GM19438 (cell line): ENCODE results near the gene SULT1A1.
"Not testable (repeated sequence)": the region's sequence is repeated elsewhere in the genome, so short reads cannot be mapped to it uniquely, and the experiment has no call there.

Experiments
- ATAC-seq: cut with Tn5 transposase; IDR thresholded peaks from one replicate; pipeline ENCODE4 v1.9.1; 2021; ENCODE audit warnings: low read depth; ENCODE audit not compliant: unreplicated experiment

SULT1A1 gene

DNA sequence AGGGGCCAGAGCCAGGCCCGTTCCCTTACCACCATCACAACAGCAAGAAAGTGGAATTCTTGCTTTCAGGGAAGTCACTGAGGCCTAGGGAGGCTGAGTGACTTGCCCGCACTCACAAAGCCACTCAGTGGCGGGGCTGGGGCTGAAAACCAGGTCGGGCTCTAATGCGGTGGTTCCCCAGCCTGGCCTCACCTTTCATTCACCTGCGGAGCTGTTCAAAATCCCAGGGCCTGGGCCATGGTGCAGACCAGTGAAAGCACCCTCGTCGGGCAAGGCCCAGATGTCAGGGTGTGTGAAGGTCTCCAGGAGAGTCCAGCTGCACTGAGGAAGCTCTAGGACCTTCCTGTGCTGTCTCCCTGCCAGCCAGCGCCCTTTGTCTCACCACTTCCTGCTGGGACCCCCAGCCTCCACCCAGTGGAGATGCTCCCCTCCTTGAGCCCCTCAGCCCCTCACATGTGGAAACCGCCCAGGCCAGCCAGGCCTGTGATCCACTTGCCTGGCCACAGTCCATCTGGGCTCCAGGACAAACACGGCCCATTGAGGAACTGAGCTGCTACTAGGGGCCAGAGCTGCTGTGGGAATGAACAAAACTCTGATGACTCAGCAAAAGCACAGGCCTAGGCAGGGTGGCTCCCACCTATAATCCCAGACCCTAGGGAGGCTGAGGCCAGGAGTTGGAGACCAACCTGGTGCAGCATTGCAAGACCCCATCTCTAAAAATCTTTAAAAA lies 812 bp downstream of the SULT1A1 start:
- not testable (repeated sequence) for ATAC-seq

GRCh38 chr16:28608496-28608808 lies 1.4 kb downstream of the SULT1A1 start:
- not testable (repeated sequence) for ATAC-seq

DNA sequence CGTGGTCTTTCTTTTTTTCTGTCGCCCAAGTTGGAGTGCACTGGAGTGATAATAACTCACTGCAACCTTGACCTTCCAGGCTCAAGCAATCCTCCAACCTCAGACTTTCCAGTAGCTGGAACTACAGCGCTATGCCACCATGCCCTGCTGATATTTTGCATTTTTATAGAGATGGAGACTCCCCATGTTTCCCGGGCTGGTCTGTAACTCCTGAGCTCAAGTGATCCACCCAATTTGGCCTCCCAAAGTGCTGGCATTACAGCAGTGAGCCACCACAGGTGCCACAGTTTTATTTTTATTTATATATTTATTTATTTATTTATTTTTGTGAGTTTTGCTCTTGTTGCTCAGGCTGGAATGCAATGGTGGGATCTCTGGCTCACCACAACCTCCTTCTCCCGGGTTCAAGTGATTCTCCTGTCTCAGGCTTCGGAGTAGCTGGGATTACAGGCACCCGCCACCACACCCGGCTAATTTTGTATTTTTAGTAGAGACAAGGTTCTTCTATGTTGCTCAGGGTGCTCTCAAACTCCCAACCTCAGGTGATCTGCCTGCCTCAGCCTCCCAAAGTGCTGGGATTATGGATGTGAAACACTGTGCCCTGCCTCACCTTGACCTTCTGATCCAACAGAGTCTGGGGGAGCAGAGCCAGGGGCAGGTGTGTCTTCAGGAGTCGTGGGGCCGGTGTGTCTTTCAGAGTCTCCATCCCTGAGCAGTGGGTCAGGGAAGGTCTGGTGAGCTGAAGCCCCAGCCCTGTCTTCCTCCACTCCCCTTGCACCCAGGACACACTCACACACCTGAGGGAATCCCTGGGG lies 2.0 kb downstream of the SULT1A1 start:
- not testable (repeated sequence) for ATAC-seq

DNA sequence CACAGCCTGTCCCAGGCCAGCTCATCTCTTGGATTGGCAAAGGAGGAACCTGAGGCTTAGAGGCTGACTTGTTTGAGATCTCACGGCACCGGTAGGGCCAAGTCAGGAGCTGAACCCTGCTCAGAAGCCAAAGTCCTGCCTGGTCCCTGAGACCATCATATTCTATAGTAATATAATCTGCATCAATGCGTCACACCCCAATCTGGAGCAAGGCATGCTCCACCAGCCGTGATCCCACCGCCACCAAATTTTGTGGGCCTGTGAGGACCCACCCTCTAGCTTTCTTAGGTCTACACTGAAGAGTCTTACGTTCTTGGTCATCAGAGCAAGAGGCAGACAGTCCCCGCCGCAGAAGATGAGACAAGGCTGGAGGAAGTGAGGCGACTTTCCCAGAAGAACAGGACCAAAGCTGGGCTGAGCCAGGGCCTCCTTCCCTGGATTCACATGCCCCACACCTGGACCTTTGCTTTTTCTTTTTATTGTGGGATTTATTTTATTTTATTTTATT lies 2.7 kb downstream of the SULT1A1 start:
- ATAC-seq: no peak

GRCh38 chr16:28606291-28607115 lies 3.3 kb downstream of the SULT1A1 start:
- ATAC-seq: no peak

DNA sequence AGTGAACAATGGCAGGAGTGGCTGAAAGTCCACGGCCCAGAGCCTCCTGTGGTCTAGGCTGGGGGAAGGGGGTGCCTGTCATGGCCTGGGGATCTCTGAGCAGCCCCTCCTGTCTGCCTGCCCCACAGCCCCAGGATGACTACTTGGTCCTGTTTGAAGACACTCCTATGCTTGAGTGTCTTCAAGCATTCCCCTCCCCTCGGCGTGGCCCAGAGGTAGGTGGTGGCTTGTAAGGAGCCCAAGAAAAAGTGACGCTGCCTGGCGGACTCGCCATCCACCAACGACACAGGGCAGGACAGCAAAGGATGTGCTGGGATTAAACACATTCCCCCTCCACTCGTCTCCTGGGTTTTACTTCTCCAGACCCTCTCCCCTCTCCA lies 5.7 kb downstream of the SULT1A1 start:
- ATAC-seq: no peak

DNA sequence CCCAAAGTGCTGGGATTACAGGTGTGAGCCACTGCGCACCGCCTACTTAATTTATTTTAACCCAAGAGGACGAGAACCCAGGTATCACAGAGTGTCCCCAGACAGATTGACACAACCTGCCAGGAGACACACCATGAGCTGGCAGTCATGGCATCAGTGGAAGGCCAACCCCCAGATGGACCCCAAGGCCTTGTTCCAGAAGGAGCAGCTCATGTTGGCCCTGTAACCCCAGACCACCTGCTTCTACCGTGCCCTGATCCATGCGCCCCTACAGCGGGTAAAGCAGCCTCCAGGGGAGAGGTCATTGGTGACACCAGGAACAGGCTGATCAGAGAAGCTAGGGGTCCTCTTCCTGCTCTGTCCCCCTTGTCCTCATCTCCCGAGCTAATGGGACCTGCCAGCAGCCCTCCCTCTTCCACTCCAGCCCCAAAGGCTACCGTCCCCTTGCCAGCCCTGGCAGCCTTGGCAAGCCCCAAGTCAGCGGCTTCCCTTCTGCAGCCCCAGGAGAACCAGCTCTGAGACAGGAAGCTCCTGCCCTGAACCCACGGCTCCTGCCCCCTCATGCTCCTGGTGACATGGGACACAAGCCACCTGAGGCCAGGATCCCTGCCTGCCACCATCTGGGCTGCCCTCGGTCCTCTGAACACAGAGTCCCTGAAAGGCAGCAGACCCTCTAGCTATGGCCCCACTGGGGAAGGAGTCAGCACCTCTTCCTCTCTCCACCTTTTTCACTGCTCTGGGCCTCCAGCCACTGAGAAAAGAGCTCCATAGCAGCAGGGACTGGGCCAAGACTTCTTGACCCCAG lies 6.3 kb downstream of the SULT1A1 start:
- no peak for ATAC-seq

DNA sequence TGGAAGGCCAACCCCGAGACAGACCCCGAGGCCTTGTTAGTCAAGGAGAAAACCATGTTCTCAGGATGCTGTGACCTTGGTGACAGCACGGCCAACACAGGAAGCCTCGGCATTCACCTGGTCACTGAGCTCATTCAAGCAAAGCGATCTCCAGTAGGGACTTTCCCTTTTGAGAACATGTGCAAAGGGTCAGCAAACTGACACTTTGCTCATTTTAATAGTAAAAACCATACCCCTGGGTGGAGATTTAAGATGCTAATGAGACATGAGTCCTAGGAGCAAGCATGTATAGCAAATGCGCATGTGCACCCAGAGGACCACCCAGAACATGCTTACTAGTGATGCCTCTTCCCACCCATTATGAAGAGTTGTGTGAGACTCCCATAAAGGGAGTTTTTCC lies 7.3 kb downstream of the SULT1A1 start:
- no peak for ATAC-seq

DNA sequence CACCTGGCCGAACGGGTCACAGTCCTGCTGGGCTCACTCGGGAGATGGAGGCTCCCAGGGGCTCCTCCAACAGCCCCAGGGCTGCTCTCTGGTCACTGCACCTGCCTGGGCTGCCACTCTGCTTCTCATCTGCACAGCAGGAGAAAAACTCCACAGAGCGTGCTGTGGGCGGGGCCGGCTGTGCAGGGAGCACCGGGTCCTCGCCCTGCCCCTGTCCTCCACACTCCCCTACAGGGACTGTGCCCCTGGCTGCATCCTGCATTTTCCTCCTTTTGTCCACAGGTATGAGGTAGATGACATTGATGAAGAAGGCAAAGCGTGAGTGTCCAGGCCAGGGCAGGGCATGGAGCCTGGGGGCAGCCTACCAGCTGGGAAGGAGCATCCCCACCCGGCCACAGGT lies 7.8 kb downstream of the SULT1A1 start:
- ATAC-seq: not testable (repeated sequence)

DNA sequence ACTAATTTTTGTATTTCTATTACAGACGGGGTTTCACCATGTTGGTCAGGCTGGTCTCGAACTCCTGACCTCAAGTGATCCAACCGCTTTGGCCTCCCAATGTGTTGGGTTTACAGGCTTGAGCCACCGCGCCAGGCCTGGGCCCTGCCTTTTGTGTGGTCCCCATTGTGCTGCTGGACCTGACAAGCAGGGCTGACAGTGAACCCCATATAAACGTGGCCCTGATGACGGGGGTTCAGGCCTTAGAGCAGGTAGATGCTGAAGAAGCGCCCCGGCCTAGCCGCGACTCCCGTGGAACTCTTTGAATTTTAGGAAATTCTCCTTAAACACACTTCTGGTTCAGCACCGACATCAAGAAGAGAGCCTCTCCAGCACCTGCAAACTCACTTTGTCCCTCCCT lies 8.3 kb downstream of the SULT1A1 start:
- ATAC-seq: not testable (repeated sequence)

DNA sequence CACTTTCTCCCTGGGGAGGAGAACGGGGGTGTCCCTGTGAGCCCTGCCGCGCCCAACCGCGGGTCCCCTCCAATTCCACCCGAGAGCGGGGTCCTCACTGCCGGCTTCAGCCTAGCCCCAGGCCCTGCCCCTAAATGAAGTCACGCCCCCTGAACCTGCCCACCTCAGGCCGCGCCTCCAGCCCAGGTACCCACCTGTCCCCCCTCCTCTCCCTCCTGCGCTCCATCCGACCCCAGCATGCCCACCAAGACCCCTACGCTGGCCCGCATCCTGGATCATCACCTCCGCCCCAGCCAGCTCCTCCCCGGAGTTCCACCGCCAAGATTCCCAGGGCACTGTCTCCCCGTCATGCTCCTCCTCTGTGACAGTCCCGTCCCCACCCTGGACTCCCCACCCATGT lies 8.9 kb downstream of the SULT1A1 start:
- ATAC-seq: not testable (repeated sequence)

- ATAC-seq: not testable (repeated sequence)
These were observed 10.2 kb downstream of the SULT1A1 start for GRCh38 chr16:28599377-28600285.

GRCh38 chr16:28597692-28598261 lies 12.1 kb downstream of the SULT1A1 start:
- no peak for ATAC-seq

DNA sequence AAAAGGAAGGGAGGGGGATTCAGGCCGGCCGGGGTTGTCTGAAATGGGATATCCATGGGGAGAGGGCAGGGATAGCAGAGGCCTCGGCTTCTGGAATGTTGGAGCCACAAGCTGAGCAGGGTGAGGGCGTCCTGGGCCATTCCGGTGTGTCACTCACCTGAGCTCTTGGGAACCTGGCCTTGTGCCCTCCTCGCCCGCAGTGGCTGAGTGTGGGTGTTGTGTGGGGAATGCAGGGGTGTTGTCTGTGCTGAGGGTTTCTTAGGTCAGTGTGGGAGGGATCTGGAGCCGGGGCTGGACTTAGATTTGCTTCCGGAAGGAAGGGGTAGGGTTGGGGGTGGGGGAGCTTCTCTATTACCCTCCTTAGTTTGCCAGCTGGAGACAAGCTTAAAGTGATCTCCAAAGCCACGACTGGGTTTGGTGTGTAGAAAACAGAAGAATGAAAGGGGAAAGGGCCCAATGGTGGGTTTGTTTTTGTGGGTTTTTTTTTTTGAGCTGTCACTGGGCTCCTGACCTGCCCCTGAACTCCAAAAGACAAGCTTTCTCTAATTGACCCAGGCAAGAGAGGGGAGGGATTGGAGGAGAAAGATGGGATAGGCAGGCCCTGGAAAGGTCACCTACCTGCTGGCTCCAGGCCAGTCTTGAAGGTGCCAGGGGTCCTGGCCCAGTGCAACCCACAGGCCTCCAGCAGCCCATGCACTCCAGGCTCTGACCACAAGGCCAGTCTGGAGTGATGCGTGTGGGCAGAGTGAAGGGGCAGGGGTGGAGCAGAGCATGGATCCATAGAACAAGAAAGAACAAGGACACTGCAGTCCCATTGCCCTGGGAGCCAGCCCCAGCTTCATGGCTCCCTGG lies 12.8 kb downstream of the SULT1A1 start, which contains the start of gene SULT1A2:
Gene SULT1A2, minus strand, starts transcription at position 211 of the 852 bp plus-strand sequence. CDS start 1,120 bp downstream, outside the sequence.
- no peak for ATAC-seq

GRCh38 chr16:28596115-28596630 lies 13.7 kb downstream of the SULT1A1 start:
- no peak for ATAC-seq

DNA sequence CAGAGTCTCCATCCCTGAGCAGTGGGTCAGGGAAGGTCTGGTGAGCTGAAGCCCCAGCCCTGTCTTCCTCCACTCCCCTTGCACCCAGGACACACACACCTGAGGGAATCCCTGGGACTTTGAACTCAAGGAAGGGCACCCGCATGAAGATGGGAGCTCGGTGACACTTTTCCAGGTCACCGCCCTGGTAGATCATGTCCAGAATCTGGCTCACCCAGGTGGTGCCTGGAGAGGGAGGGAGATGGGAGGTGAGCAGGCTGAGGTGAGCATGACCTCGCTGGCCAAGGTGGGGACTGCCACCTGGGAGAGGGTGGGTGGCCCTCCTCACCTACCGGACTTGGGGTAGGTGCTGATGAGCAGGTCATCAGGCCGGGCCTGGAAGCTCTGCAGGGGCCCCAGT lies 14.4 kb downstream of the SULT1A1 start:
- ATAC-seq: not testable (repeated sequence)

DNA sequence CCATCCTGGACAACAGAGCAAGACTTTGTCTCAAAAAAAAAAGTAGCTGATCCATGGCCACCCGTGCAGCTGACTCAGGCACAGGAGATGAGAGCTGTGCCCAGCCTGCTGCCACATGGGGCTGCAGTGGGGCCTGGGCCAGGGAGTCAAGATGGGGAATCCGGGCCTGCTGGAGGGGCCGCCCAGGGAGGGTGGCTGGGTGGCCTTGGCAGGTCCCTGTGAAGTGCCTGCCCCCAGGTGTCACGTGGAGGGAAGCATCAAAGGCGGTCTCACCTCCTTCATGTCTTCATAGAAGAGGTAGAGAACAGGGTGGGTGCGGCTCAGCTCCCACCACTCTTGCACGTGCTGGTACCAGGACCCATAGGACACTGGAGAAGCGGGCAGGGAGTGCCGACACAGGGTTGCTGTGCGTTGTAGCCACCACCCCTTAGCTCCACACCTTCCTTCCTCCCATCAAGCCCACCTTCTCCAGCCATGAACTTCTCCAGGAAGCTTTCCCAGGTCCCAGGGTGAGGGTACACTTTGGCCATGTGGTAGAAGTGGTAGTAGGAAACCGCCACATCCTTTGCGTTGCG lies 16.8 kb downstream of the SULT1A1 start:
- no peak for ATAC-seq
